Fibroblast of skin of scalp (primary cell): Measurements from ENCODE around the gene BRCA1. TPM values are rescaled to one million over a fixed set of nuclear protein-coding genes. Genes with fewer than 3 reads are reported as not detected.
"Not testable (repeated sequence)": the region's sequence is repeated elsewhere in the genome, so short reads cannot be mapped to it uniquely, and the experiment has no call there.

ENCODE experiments used
- DNase-seq: peaks from one replicate; pipeline ENCODE4 v3.0.0-alpha.2; 2013
- polyA plus RNA-seq, 2 experiments: library from polyadenylated mRNA; unstranded; fragments of 120-200 nt; gene quantifications; one replicate each; pipeline ENCODE4 v1.2.1, GENCODE V29; 2013; ENCODE audit not compliant: insufficient read length in 2 of 2

BRCA1 gene
- polyA plus RNA-seq (2013, experiment 1 of 2; ENCODE audit: insufficient read length) = 8.8 TPM
- 9.9 TPM for polyA plus RNA-seq (2013, experiment 2 of 2; ENCODE audit: insufficient read length)

DNA sequence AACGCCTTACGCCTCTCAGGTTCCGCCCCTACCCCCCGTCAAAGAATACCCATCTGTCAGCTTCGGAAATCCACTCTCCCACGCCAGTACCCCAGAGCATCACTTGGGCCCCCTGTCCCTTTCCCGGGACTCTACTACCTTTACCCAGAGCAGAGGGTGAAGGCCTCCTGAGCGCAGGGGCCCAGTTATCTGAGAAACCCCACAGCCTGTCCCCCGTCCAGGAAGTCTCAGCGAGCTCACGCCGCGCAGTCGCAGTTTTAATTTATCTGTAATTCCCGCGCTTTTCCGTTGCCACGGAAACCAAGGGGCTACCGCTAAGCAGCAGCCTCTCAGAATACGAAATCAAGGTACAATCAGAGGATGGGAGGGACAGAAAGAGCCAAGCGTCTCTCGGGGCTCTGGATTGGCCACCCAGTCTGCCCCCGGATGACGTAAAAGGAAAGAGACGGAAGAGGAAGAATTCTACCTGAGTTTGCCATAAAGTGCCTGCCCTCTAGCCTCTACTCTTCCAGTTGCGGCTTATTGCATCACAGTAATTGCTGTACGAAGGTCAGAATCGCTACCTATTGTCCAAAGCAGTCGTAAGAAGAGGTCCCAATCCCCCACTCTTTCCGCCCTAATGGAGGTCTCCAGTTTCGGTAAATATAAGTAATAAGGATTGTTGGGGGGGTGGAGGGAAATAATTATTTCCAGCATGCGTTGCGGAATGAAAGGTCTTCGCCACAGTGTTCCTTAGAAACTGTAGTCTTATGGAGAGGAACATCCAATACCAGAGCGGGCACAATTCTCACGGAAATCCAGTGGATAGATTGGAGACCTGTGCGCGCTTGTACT is at the start of gene BRCA1:
Gene BRCA1 (minus strand): TSS at position 232 of the 834 bp plus-strand sequence. CDS start 1,268 bp downstream, outside the sequence.
- peak; percentile 99 for DNase-seq

DNA sequence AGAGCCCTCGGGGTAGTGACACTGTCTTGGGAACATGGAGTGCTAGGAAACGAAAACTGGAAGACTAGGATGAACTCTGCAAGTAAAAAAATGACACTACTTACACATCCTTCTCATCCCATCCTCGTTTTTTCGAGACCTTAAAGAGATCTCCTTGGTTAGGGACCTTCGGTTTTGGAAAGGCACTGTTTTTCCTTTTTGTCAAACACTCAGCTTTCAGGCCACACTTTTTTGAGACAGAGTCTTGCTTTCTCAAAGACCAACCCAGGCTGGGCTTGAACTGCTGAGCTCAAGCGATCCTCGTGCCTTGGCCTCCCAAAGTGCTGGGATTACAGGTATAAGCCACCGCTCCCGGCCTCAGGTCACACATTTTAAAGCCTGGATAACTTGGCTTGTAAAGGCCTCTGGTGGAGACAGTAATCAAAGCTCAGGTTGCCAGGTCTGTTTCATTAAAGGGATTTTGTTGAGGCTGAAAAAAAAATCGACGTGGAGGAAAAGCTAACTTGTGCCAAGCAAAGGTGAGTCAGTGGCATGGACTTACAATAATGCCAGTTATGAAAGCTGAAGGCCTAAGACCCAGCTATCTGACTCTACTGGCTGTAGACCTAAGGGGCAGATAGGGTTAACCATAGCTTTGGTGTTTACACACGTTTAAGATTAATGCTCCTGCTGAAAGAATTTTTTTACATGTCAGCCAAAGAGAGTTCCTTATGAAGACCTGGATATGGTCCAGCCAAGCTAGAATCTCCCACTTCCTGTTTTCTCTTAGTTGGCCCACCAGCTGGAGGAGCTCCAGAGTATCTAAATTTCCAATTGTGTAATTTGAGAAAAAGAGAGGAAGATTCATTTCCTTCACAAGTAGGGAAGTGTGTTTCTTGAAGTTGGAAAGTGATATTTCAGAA is 46.7 kb upstream of the BRCA1 start:
- peak; percentile 94 for DNase-seq

DNA sequence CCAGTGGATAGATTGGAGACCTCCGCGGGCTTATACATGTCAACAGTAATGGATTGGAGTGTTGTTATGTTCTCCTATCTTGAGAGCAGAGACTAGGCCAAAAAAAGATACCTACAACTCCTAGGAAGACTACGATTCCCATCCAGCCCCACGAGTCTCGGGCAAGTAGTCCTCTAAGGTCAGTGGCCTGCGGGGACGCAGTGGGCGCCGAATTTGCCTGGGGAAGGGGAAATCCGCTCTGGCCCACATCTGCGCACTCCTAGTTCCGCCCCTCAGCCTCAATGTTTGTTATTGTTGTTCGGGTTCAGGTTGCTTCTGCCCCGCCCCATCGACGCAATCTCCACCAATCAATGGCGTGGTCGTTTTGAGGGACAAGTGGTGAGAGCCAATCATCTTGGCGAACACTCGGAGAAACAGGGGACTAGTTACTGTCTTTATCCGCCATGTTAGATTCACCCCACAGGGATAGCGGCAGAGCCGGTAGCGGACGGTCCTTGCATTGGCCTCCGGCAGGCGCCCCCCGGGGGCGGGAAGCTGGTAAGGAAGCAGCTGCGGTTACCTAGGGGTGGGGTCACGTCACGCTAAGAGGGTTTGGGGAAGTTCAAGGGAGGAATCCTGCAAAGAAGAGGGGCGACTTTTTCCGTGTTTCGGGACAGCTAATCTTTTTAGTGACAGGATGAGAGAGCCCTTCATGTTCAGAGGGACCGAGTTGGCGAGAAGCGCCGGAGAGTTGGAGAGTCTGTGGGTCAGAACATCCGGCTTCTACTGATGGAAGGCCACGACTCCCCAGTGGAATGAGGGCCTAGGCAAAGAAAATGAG is 45.8 kb upstream of the BRCA1 start, which contains the start of gene NBR1:
Gene NBR1 (plus strand): TSS at position 449 of the 820 bp plus-strand sequence. CDS start 4,586 bp downstream, outside the sequence.
- peak; percentile 98 for DNase-seq

DNA sequence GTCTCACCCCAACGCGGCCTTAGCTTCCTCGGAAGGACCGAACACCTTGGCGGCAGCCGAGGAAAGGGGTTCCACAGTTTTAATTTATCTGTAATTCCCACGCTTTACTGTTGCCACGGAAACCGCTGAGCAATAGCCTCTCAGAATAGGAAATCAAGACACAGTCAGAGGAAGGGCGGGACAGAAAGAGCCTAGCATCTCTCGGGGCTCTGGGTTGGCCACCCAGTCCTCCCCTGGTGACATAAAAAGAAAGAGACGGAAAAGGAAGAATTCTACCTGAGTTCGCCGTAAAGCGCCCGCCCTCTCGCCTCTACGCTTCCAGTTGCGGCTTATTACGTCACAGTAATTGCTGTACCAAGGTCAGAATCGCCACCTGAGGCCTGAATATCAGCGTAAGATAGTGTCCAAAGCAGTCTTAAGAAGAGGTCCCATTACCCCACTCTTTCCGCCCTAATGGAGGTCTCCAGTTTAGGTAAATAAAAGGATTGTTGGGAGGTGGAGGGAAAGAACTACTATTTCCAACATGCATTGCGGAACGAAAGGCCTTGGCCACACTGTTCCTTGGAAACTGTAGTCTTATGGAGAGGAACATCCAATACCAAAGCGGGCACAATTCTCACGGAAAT is 45.1 kb upstream of the BRCA1 start:
- peak; percentile 94 for DNase-seq

DNA sequence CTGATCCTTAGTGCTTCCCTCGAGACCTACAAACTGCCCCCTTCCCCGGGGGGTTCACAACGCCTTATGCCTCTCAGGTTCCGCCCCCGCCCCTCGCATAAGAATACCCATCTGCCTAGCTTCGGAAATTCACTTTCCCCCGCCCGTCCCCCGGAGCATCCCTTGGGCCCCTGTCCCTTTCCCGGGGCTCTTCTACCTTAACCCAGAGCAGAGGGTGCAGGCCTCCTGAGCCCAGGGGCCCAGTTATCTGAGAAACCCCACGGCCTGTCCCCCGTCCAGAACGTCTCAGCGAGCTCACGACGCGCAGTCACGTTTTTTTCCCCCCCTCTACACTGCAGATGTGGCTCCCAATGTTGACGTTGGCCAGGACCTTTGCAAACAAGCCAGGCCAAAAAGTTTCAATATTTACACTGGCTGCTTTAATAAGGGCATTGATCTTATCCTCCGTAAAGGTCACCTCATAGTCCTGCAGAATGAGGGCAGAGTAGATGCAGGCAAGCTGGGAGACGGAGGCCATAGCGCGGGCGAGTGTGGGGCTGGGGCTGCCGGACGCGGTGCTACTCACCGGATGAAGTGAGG is 44.5 kb upstream of the BRCA1 start:
- peak; percentile 2 for DNase-seq

DNA sequence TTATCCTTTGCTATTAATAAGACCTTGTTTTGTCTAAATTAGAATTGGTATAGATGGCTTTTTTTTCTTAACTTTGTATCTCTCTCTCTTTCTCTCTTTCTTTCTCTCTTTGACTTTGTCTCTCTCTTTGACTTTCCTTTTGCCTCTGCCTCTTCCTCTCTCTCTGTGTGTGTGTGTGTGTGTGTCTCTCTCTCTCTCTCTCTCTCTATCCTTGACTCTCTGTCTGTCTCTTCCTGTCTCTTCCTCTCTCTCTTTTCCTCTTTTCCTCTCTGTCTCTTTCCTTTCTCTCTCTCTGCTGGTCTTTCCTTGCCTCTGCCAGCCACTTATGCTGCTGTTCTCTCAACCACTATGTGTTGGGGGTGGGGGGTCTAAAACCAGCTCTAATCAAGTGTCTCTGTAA is 40.8 kb upstream of the BRCA1 start:
- DNase-seq = not testable (repeated sequence)

DNA sequence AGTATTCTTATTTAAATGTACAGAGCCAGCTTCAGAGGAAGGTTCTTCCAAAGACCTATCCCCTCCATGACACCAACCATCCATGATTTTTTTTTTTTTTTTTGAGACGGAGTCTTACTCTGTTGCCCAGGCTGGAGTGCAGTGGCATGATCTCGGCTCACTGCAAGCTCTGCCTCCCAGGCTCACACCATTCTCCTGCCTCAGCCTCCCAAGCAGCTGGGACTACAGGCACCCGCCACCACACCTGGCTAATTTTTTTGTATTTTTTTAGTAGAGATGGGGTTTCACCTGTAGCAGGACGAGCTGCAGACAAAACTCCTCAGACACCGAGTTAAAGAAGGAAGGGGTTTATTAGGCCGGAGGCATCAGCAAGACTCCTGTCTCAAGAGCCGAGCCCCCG is 34.8 kb upstream of the BRCA1 start:
- not testable (repeated sequence) for DNase-seq

DNA sequence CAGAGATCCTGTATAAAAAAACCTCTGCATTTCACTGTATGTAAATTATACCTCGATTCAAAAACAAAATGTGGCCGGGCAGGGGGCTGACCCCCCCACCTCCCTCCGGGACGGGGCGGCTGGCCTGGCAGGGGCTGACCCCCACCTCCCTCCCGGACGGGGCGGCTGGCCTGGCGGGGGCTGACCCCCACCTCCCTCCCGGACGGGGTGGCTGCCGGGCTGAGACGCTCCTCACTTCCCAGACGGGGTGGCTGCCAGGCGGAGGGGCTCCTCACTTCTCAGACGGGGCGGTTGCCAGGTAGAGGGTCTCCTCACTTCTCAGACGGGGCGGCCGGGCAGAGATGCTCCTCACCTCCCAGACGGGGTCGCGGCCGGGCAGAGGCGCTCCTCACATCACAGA is 34.1 kb upstream of the BRCA1 start:
- DNase-seq = not testable (repeated sequence)

DNA sequence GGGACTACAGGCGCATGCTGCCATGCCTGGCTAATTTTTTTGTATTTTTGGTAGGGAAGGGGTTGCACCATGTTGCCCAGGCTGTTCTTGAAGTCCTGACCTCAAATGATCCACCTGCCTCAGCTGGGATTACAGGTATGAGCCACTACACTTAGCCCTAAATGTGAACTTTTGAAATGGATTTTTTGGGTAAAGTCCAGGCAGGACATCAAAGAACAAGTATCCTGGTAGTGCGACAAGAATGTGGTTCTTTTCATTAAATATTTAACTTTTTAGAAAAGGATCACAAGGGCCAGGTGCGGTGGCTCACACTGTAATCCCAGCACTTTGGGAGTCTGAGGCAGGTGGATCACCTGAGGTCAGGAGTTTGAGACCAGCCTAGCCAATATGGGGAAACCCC is 30.5 kb upstream of the BRCA1 start:
- DNase-seq = no peak

DNA sequence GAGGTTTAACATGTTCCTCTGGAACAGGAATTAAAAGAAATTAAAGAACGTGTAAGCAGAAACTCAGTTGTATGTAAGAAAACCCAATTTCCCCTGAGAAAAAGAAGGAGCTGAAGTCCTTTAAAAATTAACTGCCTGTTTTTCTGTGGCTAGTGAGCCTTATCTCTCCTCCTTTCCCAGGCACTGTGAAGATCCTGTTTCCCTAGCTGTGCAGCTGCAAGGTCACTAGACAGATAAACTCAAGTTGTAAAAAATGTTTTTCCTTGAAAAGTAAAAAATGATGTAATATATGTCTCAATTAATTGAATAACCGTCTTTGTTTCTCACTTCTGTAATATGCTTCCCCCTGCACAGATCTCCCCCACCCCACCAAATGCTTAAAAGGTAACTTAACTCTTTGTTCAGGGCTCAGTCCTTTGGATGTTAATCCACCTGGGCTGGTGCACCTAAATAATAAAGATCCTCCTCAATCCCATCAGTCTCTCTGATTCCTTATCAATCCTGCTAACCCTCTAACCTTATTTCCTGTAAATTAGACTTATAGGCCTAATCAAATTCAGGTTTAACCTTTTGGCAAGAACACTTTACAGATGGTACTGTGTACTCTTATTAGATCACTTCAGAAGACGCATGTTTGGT is 28.2 kb upstream of the BRCA1 start:
- DNase-seq = not testable (repeated sequence)

DNA sequence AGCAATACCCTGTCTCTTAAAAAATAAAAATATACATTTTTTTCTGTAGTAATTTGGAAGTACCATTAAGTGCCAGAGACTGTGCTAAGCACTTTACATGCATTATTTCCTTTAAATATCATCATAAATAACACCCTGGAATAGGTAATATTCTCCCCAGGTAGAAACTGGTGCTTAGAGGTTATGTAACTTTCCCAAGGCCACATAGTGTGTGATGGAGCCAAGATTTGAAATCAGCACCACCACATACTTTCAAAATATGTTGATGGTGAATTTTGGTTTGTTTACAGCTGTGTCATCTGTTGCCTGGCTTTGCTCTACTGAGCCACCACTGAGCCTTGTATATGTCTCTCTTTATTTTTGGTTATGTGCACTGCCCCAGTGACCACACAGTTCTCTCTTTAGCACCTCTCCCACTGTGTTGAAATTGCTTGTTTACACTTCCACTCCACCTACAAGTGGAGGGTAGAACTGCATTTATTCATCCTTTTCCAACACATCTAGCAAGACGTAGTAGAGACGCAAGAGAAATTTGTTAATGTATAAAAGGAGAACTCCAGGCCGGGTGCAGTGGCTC is 26.8 kb upstream of the BRCA1 start:
- DNase-seq = no peak

DNA sequence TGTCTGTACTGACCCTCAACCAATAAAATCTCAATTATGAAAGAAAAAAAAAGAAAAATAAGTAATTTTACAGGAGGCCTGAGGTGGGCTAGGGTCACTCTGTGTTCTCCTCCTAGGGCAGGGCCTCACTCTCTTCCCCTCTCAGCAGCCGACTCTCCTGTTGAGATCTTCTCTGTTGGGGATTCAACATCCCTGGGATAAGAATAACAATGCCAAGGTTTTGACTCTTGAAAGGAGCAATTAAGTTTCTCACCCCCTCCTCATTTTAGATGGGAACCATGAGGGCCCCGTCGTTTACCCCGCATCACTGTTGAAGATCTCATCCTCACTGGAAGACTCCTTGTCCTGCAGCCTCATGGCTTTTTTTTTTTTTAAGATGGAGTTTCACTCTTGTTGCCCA is 21.5 kb upstream of the BRCA1 start:
- DNase-seq = no peak

DNA sequence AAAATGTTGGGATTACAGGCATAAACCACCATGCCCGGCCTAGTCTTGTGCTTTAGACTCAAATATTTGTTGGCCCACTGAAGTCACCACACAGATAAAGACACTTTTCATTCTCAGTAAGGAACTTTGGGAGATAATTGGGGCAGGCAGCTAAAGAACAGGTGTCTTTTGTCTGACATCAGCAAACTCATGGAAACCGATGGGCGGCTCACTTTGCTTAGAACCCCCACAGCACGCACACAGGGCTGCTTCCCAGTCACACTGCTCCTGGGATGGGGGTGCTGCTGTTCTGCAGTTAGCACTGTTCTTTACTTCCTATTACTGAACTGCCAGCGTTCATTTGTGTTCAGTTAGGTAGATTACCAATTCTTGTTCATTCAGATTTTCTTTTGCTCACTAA is 18.0 kb upstream of the BRCA1 start:
- no peak for DNase-seq

DNA sequence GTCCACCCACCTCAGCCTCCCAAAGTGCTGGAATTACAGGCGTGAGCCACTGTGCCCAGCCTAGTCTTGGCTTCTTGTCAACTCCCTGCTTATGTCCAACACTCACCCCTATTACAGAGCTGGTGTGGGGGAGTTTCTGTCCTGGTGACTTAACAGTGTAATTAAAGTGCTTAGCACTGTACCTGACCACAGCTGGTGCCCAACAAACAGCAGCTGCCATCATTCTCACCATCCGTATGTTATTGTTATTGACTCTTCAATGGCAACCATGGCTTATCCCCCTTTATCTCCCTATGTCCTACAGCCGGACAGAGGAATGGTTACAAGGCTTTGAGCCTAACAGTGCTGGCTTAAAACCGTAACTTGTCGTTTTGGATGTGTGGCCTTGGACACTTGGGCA is 17.0 kb upstream of the BRCA1 start:
- no peak for DNase-seq

DNA sequence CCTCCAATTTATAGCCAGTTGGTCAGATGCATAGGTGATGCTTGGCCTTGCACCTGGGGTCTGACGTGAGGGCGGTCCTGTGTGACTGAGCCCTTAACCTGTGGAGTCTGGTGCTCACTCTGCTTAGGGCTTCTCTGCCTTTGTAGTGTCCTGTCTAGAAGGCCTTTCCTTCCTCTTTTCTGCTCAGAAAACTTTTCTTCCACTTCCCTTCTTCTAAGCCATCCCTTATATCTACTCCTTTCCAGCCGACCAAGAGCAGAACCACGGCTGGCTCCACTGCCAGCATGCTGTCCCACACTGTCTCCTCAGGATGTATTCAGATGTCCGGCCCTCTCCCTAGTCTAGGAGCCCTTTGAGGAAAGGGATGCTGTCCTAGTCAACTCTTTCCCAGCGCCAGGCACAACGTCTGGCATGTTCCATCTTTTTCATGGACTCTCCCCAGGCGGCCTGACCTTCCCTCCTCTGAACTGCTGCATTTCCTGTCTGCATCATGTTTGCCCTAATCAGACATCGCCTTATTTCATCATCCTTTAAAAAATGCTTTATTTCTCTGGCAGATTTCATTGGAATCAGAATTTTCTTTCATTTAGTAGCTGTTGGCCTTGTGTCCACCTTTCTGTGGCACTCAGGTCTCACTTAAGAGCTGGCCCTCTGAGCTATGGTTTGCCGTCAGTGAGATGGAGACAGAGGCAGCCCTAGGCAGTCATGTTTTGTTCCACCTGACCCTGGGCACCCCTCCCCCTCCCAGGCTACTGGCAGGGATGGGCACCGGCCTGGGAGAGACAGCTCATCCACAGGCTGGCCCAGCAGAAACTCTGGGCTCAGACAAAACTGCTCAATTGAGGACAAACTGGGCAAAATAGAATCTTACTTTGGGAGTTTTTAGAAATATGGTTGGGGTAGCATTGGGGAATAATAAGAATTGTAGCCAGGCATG is 15.5 kb upstream of the BRCA1 start:
- no peak for DNase-seq

DNA sequence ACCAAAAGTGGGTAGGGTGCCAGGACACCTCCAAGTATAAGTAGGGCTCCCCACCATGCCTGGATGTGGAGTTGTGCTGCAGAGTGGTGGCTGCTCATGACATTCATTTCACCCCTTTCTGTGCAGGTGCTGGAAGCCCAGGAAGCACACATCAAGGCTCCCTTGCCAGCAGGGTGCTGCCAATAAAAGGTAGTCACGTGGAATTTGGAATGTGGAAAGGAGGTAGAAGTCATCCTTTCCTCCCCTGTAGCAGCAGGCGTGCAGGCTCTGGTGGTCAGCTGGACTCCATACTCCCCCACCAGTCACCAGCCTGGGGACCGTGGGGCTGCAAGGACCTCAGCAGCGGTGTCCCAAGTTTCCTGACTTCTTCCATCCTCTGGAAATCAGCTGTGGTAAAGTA is 13.4 kb upstream of the BRCA1 start:
- not testable (repeated sequence) for DNase-seq

DNA sequence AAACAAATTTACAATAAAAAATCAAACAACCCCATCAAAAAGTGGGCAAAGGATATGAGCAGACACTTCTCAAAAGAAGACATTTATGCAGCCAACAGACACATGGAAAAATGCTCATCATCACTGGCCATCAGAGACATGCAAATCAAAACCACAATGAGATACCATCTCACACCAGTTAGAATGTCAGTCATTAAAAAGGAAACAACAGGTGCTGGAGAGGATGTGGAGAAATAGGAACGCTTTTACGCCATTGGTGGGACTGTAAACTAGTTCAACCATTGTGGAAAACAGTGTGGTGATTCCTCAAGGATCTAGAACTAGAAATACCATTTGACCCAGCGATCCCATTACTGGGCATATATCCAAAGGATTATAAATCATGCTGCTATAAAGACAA is 11.4 kb upstream of the BRCA1 start:
- DNase-seq = not testable (repeated sequence)

DNA sequence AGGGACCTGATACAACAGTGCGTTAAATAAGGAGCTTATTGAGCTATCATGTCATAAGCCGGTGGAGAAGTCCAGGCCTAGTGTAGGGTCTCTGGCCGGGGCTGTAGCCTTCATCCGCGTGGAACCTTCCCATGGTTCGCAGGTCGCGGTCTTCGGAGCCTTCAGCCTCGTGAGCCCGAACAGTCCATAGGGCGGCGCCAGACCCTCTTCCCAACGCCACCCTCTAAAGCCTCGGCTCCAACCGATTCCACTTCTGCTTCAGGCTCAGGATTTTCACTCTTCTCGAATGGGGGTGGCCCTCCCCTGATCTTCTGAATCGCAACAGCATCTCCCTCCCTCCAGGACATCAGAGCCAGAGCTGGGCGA is 10.3 kb upstream of the BRCA1 start:
- DNase-seq = no peak

DNA sequence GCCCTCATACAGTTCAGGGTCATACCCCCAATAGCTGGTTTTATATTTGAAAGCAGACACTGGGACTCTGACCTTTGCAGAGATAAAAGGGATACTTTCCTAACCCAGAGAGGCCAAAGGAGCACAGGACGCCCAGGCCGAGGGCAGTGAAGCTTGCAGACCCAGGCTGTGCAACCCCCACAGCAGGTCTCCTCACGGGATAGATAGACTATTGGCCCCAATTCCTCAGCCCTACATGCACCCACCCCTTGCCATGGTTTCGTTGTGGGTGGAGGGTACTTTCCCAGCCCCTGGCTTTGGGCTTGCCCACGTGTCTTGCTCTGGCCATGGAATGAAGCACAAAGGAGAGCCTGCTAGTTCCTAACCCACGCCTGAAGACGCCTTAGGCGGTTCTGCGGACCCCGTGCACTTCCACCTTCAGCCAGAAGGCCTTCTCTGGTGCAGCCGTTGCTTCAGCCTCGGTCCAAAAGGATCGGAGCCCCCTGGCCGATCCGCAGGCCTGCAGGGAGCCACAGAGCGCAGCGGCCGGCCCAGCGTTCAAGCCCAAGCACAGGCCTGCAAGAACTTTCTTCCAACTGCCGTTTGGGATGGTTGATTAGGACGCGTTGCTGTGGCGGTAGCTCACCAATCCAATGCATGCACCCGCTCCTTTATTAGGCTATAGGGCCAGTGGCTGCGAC is 9.8 kb upstream of the BRCA1 start:
- DNase-seq = no peak
